ENCODE data around the gene PGS1.

DNA sequence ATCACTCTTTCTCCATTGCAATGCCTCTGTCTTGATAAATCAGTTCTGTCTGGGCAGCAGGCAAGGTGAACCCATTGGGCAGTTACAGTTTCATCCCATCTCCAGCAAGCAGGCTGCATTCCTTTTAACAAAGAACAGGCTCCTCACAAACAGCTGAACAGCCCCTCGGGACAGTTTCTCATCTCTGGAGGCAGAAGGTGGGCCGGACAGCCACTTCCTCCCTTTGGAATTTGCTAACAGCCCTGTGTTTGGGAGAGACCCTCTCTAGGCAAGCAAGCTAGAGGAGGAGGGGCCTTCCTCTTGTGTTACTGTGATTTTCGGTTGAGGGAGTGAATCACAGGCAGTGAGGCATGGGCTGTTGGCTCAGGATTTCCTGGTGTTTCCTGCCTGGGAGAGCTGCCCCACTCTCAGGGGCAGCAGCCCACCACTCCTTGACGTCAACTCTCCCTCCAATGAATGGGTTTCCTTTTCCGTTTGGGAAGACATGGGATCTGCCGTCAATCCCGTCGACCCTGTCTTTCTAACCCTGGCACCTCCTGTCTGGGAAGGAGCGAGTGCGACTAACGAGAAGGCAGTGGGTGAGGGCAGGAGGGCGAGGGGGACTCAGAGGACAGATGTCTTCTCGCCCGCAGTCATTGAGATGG lies 3.7 kb upstream of the PGS1 start:
- TF ChIP-seq, protein P1, sequence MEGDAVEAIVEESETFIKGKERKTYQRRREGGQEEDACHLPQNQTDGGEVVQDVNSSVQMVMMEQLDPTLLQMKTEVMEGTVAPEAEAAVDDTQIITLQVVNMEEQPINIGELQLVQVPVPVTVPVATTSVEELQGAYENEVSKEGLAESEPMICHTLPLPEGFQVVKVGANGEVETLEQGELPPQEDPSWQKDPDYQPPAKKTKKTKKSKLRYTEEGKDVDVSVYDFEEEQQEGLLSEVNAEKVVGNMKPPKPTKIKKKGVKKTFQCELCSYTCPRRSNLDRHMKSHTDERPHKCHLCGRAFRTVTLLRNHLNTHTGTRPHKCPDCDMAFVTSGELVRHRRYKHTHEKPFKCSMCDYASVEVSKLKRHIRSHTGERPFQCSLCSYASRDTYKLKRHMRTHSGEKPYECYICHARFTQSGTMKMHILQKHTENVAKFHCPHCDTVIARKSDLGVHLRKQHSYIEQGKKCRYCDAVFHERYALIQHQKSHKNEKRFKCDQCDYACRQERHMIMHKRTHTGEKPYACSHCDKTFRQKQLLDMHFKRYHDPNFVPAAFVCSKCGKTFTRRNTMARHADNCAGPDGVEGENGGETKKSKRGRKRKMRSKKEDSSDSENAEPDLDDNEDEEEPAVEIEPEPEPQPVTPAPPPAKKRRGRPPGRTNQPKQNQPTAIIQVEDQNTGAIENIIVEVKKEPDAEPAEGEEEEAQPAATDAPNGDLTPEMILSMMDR (IDR thresholded peaks at IDR 0.05): no peak
- no peak for TF ChIP-seq POLR2A (IDR thresholded peaks at IDR 0.05)
